Raji (cell line): ENCODE data around the gene ADAMTS18.

ENCODE experiments used
- POLR2A ChIP-seq: IDR thresholded peaks from 2 replicates; pipeline ENCODE4 v1.6.1; 2011; ENCODE audit warnings: low read depth, low read length, control low read depth; ENCODE audit not compliant: insufficient read depth

ADAMTS18 gene

DNA sequence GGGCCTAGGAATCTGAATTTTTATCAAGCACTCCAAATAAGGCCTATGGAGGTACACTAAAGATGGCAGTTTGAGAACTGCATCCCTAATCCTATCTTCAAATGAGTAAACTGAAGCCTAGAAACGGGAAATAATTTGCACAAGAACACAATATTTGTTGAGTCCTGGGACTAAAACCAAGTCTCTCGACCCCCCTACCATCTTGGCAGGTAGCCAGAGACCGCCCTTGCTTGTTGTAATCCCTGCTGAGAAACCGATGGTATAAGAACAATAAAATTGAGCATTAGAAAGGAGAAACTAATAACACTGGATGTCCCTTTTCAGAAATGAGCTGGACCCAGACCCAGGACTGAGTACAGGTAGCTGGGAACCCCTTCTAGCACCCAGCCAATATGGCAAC is 24.4 kb downstream of the ADAMTS18 start:
- TF ChIP-seq POLR2A: no peak

- no peak for TF ChIP-seq POLR2A
These were observed 25.5 kb downstream of the ADAMTS18 start for GRCh38 chr16:77409311-77409710.

GRCh38 chr16:77408607-77409006 is 26.2 kb downstream of the ADAMTS18 start:
- no peak for TF ChIP-seq POLR2A

GRCh38 chr16:77406680-77407079 is 28.2 kb downstream of the ADAMTS18 start:
- TF ChIP-seq POLR2A: no peak

DNA sequence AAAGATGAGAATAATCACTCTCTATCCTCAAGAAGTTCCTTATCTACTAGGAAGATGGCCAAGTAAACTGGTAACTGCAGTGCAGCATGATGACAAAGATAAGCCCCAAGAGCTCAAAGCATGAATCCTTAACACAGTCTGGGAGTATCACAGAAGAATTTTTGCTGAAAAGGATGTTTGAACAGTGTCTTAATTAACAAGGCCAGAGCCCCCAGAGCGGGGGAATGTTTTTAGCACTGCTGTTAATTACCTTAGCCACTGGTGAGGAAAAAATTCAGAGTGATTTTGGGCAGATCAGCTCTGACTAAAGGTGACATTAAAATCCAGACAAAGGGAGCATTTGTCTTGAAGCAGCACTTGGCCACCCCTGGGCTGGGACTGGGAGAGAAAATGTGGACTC is 30.1 kb downstream of the ADAMTS18 start:
- no peak for TF ChIP-seq POLR2A

GRCh38 chr16:77403732-77404131 is 31.1 kb downstream of the ADAMTS18 start:
- no peak for TF ChIP-seq POLR2A

GRCh38 chr16:77402672-77403071 is 32.2 kb downstream of the ADAMTS18 start:
- no peak for TF ChIP-seq POLR2A

GRCh38 chr16:77402118-77402517 is 32.7 kb downstream of the ADAMTS18 start:
- TF ChIP-seq POLR2A: no peak

DNA sequence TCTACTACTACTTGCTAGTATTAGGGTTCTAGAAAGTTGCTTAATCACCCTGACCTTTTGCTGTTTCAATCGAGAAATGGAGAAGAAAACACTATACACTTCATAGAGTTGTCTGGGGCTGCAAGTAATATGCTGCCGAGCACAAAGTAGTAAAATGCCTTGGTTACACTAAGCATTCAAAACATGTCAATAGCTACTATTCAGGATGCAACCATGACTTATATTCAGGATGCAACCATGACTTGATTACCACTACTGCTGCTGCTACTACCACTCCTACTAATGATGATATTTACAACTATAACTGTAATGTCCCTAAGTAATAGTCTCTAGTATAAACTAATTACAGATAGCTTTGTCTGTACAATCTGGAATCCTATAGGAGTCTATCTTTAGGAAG is 35.3 kb downstream of the ADAMTS18 start:
- no peak for TF ChIP-seq POLR2A

- TF ChIP-seq POLR2A: no peak
These were observed 35.8 kb downstream of the ADAMTS18 start for GRCh38 chr16:77399066-77399465.

DNA sequence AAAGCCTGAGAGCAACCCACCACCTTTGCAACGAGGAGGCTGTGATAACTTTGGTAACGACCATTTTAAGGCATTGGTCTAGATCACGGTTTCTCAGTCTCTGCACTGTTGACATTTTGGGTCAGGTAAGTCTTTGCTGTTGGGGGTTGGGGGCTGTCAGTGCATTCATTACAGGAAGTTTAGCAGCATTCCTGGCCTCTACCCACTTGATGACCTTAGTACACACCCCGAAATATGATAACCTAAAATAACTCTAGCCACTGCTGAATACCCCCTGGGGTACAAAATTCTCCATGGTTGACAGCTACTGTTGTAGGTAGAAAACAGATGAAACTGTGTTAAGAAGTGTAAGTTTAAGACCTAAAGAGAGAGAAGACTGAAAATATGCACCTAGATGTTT is 36.3 kb downstream of the ADAMTS18 start:
- TF ChIP-seq POLR2A: no peak

DNA sequence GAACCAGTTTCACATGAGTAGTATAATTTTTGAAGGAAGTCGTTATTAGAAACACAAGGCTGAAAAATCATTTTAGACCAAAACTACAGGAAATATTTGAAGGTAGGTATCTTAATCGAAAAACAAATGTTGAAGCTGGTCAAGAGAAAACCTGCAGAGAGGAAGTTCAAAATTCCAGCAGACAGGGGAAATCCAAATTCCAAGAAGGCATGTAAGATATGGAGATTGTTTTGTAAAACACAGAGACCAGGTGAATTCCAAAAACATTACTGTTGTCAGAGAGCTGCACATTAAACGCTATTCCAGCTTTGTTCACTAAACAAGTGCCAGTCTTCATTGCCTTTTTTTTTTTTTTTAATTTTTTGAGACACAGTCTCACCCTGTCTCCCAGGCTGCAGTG is 38.4 kb downstream of the ADAMTS18 start:
- no peak for TF ChIP-seq POLR2A

GRCh38 chr16:77394699-77395098 is 40.1 kb downstream of the ADAMTS18 start:
- no peak for TF ChIP-seq POLR2A

GRCh38 chr16:77393955-77394354 is 40.9 kb downstream of the ADAMTS18 start:
- no peak for TF ChIP-seq POLR2A

DNA sequence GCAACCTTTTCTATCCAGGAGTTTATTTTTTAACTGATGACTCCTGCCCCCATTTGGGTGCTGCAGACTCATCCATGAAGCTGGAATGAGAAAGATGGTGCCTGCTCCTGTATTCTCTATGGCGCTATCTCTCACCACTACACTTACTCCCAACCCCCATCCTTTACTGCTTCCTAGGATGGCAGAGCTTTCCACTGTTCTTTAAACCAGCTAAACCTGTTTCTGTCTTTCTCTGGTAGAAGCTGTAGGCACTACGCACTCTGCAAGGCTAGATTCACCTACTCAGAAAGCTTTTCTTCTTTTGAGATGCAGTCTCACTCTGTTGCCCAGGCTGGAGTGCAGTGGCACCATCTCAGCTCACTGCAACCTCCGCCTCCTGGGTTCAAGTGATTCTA is 47.0 kb downstream of the ADAMTS18 start:
- TF ChIP-seq POLR2A: no peak

DNA sequence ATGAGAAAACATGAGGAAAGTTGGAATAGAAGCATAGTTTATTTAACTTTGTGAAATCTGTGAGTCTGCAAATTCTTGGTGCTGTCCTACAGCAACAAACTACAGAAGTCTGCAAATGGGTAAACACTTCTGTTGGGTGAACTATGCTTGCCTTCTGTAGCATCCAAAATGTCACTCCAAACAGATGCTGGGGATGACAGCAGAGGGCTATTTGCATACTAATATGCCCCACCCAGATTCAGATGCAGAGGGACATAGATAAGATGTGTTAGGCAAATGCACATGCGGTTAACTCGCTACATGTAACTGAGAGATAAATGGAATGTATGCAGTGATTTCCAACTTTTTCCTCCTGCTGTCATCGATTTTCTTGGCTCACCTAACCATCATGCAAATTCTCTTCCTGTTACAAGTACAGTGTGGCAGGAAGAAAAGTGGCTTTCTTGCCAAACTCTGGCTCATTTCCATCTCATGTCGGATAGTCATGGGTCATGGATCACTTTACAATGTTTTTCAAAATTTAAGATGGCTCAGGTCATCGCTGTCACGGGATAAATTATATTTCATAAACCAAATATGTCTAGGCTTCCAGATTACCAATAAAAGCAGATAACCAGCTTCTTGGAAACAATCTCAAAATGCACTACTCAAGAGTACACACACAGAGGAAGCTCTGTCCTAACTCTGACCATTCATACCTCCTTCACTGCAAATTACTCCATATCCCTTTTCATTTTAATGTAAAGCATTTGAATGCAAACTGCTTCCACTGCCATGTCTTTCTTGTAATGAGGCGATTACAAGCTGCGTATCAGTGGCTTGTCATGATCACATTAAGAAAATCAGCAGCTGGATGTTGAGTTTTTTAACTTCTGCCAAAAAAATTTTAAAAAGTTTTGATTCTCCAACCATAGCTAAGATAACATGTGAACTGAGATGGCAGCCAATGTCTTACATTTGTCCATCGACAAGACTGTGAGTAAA is 47.7 kb downstream of the ADAMTS18 start:
- TF ChIP-seq POLR2A: no peak

DNA sequence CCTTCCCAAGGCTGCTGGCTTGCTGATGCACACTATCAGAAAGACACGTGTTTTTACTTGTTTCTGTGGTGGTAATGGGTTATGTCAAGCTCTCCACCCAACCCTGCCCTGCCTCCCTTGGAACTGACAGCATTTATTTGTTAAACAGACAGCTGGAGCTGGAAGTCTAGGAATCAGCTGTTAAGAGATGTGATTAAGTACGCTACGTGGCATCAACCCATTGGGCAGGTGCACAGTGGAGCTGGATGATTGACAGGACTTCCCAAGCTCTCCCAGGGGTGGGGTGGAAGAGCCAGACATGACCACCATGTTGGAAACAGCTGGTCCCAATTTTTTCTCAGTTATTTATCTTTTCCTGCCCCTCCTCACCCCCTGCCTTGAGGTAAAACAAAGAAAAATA is 49.4 kb downstream of the ADAMTS18 start:
- TF ChIP-seq POLR2A: no peak
